GF-D8 (cell line): ENCODE data around the gene FAM174C.
A peak's percentile ranks its signal among the peaks of the same experiment; 100 is the strongest.
"Not testable (repeated sequence)": the region's sequence is repeated elsewhere in the genome, so short reads cannot be mapped to it uniquely, and the experiment has no call there.

Source experiments
- DNase-seq: peaks from one replicate; lab custom pipeline; 2025; lab: John Stamatoyannopoulos, UW

Gene FAM174C

DNA sequence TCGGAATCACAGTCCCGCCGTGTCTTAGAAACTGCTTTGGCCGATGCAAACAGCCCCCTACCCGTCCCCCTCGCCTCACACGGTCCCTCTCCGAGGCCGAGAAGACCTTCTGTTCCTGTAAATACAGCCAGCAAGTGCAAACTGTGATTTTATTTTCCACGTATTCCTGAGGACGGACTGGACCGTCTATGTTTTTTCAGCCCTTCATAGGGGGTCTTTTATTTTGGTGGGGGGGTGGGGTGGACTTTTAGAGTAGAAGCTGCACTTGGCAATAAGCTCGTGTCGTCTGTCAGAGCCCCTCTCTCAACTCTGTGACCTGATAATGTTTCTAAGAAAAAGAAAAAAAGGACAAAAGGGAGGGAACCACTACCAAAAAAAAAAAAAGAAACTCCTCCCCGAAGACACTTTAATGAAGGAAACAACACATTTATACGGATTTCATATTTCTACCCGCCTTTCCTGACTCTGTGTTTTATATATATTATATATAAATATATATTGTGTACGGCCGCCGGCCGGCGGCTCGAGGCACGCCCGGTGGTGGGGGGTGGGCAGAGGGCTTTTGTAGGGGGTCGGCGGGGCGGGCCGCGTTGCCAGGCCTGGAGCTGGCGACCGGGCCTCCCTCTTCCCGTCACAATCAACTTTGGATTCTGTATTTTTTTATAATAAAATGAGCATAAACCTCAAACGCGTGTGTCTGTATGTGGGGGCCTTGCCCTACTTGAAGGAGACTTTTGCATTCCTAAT is 25.6 kb downstream of the FAM174C start:
- DNase-seq: no peak

DNA sequence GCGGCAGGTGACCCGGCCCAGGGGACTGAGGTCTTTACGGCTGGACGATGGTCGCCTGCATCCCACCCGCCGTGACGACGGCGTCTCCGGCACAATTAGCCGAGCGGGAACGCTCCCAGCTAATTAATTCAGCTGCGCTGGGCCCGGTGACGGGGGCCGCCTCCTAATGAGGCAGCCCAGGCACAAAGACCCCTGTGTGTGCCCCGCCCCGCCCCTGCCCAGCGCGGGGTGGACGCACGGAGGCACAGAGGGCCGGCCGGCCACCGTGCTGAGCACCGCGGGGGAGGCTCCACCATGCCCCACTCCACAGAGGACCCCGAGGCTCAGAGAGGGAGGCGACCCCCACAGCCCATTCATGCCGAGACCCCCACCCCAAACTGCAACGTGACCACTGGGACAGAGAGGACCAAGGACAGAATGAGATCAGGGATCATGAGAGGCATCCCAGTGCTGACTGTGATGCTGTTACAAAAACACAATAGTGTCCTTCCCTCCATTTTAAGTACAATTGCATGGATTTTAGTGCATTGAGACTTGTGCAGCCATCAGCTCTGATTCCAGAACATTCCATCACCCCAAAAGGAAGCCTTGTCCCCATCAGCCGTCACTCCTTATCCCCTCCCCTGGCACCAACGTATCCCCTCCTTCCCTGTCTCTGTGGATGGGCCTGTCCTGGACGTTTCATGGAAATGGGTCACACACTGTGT is 27.4 kb downstream of the FAM174C start:
- no peak for DNase-seq

DNA sequence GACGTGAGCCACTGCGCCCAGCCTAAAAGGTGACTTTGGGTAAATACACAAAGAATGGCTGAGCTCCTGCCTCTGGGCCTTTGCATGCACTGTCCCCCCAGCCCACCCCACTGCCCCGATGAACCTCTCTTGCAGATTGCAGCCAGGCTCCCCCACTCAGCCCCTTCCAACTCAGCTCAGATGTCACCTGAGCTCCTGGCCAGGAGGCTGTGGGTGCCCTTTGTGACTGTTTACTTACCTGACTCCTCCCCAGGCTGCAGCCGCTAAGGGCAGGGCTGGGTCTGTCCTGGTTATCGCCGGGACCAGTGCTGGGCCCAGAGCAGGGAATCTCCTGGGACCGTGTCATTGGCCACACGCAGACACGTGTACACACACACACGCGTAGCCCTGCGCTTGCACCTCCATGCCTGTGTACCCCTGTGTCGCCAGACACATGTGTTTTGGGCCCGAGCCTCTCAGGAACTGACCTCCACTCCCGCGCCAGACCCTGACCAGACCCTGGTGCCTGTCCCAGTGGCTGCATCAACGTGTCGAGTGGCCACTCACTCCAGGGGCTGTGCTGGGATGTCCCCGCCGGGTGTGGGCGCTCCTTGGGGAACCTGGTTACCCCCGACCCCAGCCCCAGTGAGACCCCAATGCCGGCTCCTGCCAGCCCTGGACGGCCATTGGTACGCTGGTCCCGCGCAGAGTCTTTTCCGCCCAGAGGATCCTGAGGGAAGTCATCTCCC is 29.0 kb downstream of the FAM174C start:
- DNase-seq: no peak

DNA sequence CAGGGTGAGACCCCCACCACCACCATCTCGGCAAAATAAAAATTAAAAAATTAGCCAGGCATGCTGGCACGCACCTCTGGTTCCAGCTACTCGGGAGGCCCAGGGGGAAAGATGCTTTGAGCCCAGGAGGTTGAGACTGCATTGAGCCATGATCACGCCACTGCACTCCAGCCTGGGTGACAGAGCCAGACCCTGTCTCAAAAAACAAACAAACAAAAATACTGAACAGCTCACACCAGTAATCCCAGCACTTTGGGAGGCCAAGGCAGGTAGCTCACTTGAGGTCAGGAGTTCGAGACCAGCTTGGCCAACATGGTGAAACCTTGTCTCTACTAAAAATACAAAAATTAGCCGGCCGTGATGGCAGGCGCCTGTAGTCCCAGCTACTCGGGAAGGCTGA is 30.0 kb downstream of the FAM174C start:
- DNase-seq: not testable (repeated sequence)

DNA sequence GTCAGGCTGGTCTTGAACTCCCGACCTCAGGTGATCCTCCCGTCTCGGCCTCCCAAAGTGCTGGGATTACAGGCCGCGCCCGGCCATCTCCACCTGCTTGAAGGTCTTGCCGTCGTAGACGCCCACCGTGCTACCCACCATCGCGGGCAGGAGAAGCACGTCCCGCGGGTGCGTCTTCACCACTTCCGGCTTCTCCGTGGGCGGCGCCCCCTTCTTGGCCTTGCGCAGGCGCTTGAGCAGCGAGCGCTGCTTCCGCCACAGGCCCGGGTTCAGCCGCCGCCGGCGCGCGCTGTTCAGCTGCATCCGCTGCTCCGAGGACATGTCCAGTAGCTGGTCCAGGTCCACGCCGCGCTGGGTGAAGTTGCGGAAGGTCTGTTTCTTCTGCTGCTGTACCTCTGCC is 32.0 kb downstream of the FAM174C start:
- DNase-seq: no peak

DNA sequence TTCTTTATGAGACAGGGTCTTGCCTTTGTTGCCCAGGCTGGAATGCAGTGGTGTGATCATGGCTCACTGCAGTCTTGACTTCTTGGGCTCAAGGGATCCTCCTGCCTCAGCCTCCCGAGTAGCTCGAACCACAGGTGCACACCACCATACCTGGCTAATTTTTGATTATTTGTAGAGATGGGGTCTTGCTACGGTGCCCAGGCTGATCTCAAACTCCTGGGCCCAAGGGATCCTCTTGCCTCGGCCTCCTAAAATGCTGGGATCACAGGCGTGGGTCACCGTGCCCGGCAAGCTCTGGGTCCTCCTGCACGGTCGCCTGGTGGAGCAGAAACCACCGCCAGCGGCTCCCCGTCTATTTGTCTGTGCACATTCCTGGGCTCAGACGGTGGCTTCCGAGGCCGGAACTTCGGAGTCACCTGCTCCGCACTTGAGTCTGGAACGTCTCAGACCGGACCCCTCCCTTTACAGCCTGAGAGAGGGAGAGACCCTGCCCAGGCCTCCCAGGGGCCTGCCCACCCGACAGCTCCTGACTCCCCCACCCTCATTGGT is 32.5 kb downstream of the FAM174C start:
- DNase-seq: no peak

DNA sequence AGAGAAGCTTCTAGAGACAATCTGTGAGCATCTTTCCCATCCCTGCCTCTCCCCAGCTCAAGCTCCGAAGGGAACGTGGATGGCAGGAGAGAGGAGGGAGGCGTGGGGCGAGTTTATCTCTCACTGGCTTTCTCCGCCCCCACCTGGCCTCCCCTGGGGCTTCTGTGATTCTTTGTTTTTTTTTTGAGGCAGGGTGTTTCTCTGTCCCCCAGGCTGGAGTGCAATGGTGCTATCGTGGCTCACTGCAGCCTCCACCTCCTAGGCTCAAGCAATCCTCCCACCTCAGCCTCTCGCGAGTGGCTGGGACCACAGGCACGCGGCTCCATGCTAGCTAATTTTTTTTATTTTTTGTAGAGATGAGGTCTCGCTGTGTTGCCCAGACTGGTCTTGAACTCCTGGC is 33.4 kb downstream of the FAM174C start:
- no peak for DNase-seq

DNA sequence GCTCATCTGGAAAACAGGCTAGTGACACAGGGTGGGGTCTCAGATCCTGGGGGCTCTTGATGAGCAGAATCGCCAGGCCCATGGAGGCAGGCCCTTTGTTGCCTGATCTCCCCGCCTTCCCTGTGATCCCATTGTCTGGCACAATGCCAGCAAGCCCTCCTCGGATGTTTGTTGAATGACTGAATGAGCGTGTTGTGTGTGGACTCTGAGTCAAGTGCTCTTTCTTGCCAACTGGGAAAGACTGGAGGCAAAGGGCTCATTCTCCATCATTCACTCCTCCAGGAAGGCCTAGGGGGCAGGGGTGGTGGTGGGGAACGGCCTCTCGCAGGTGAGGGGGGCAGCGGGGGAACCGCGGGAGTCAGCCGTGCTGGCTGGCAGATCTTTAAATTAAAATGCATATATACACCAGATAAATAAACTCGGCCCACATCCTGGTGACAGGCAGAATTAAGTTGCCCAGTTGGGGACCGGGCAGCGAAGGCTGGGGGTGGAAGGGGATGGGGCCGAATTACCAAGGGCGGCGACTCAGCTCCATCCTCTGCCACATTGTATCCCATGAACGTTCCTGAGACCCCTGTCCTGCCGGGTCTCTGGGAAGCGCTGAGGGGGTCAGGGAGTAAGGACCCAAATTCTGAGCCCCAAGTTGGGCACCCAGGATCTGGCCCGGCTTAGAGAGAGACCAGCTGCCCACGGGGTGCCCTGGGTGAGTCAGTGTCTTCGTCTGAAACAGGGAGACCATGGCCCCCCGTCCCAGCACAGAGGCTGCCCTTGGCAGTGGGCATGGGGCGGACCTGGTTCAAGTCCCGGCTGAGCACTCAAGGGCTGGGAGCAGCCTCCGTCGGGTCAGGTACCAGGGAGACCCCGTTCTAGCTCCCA is 34.9 kb downstream of the FAM174C start:
- DNase-seq: no peak

DNA sequence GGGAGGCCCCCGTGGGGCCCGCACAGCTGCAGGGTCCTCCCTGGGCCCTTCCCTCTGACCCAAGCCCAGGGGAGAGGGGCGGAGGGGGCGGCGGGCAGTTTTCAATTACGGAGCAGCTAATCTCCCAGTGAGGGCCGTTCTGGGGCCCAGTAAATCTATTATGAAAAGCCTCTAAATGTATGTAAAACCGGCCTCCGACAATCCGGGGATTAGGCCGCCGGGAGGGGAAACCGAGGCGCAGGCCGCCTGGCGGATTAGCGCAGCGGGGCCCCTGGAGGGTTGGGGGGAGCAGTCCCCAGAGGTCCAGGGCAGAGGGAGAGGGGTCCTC is 35.5 kb downstream of the FAM174C start:
- DNase-seq: no peak

DNA sequence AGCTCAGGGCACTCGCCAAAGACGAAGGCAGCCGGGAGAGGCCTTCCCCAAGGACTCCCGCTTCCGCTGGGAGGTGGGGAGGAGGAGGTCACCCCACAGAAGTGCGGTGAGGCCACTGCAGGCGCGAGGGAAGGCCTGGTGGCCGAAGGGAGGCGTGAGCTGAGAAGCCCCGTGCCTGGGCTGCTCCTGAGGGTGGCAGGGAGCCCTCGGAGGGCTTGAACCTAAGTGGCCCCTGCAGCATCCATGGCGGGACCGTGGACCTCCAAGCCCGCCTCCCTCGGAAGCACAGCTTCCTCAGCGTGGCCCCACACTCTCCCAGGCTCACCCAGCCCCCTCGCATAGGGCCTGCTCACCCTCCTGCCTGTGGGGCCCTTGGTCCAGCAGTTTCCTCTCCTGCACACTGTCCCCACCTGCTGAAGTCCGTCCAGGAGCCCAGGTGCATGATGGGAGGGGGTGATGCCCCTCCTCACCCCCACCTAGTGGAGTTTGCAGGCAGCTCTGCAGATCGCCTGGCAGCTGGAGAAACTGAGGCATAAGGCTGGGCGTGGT is 36.3 kb downstream of the FAM174C start:
- DNase-seq: no peak

DNA sequence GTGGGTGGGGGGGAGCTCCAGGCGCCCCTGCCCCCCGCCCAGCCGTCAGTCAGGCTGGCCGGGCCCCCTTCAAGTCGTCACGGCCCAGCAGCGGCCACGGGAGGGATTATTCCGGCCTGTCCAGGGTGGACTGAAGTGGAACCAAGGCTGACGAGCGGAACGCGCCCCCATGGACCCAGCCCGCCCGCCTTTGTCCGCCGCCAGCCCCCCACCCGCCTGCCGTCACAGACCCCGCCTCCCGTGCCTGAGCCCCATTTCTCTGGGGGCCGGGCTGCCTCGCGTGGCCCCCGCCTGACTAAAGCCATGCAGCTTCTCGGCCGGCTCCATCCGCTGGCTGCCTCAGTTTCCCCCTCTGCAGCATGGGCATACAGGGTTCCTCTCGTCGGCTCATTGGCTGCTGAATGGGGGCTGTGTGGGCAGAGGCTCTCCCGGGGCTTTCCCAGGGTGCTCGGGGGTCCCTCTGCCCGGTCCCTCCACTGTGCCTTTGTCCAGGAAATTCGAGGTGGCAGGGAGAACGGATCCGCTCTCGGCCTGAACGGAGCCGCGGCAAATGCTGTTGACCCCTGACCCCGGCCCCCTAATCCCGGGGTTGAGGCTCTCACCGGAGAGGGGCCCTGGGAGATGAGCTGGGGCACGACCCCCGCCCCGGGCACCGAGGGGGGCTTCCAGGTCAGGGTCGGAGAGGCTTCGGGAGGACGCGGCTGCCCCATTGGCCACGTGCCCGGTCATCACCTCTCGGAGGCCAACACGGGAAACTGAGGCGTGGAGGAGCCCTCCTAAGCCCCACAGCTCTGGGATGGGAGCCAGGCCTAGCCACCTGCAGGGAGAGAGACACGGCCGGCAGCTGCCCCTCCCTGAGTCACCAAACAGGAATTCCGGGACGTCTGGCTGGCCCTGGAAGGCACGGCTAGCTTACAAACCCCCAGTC is 37.7 kb downstream of the FAM174C start:
- DNase-seq: no peak

DNA sequence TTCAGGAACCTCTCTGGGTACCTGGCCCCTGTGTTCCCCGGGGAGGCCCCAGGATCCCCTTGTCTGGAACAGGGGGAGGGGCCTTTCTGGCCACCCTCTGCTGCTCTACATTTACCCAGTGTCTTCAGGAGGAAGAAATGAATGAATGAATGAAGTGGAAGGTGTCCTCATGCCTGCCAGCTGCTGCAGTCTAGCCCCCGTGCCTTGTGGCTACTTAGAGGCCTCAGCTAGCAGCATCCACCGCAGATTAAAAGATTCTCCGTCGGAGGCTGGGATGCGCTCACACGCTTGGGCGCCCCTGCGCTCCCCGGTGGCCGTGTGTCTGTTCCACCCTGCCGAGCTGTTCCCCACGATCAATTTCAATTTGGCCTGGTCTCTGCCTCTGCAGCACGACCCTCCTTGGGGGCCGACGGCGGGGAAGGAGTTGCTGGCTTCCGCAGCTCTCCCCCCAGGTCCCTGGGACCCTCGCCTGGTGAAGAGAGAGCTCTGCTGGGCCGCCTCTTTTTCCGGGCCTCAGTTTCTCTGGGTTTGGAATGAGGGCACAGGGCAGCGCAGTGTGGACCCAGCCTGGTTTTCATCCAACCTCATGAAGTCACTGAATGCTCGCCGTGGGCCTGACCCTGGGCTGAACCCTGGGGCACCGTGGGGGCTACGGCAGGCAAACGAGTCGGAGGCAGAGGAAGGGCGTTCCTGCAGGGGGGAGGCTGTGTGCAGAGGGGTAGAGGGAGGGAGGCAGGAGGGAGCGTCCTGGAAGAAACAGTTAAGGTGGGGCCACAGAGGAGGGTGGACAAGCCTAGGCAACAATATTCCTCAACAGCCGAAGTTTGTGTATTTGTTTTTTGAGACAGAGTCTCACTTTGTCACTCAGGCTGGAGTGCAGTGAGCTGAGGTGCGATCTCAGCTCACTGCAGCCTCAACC is 38.6 kb downstream of the FAM174C start:
- no peak for DNase-seq

DNA sequence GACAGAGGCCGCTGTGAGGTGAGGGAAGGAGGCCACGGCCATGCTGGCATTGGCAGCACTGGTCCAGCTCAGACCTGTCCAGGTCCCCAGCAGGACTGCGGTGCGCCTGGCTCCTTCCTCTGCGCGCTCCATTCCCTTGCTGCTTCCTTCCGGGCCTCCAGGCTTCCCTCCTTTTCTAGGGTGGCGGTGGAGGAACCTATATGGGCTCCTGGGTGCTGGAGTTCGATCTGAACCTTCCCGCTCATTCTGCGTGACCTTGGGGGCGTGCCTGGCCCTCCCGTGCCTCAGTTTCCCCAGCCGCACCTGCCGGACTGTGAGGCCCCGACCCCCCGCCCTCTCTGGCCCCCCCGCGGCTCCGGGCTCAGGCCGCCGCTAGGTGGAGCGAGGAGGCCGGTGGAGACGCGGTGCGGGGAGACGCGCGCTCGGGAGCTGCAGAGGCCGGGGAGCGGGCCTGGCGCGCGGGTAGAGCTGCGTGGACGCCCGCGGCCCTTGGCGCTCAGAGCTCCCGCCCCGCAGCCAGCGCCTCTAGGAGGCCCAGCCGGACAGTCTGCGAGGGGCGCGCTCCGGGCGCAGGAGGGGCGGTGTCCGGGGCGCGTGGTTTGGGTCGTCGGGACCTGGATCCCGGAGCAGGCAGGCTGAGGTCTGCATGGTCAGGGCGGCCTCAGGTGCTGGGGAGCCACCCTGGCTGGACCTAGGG is 40.3 kb downstream of the FAM174C start:
- DNase-seq: peak; percentile 9

DNA sequence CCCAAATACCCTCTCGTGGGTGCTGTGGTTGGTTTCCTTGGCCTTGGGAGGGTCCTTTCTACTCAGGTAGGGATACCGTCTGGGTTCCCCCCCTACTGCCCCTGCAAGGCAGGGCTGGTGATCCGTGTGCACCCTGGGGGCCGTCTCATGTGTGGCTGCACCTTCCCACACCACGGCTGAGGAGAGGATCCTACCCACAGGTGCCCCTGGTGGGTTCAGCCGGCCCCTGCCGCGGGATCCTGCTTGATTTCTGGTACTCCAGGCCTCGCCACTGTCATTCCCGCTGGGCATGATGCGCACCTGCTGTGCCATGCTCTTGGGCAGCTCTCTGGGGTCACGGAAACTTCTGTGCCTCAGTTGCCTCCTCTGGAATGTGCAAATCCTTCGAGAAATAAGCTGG is 41.1 kb downstream of the FAM174C start:
- no peak for DNase-seq

DNA sequence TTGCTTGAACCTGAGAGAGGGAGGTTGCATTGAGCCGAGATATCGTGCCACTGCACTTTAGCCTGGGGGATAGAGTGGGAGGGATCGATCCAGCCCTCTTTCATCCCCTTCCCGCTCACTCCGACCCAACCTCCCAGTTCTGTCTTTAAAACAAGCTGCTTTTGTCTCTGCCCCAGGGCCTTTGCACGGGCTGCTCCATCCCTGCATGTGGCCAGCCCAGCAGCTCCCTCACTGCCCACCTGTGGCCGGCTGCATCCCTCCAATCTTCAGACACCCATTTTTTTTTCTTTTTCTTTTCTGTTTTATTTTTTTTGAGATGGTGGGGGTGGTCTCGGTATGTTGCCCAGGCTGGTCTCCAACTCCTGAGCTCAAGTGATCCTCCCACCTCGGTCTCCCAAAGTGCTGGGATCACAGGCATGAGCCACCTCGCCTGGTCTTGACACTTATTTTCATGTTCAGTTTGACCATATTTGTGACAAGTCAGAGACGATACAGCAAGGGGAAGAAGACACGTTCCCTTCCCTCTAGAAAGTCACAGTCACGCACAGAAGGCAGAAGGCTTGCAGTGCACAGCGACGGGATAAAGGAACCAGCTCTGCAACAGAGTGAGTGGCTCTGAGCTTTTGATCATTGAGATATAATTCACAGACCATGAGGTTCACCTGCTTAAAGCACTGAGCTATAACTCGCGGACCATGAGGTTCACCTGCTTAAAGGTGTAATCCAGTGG is 42.1 kb downstream of the FAM174C start:
- DNase-seq: no peak

DNA sequence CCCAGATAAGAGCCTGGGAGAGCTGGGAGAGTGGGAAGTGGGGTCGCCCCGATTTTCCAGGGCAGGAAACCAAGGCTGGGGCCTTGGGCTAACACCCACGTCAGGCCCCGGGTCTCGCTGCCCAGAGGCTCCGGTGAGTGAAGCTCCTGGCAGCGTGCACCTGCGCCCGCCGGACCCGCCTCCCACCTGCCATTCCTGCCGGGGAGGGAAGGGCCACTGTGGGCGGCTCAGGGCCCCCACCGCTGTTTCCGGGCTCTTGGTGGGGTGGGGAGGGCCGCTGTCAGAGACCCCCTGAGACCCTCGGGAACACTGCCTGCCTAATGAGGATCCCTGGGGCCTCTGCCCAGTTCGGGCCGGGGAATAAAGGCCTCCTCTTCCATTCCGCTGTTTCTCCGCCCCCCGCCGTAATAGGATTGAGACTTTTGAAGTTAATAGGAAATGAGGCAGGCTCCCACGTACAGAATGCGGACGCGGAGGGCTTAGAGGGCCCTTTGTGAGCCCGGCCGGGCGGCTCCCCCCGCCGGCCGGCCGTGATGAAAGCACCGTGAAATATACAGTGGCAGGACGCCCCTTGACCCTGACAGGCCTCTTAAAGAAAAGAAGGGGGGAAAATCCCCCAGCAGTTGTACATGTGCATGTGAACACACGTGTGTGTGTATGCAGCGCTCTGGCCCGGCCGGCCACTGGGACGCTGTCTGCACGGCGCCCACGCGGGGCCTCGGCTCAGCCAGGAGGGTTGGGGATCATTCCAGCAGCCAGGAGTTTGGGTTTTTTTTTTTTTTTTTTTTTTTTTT is 43.5 kb downstream of the FAM174C start:
- no peak for DNase-seq

DNA sequence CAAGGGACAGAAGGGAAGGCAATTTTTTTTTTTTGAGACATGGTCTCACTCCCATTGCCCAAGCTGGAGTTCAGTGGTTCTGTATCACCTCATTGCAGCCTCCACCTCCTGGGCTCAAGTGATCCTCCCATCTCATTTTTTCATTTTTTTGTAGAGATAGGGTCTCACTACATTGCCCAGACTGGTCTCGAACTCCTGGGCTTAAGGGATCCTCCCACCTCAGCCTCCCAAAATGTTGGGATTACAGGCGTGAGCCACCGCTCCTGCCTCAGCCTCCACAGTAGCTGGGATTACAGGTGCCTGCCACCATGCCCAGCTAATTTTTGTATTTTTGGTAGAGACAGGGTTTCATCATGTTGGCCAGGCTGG is 44.9 kb downstream of the FAM174C start:
- not testable (repeated sequence) for DNase-seq
